ENCODE data around the gene DOCK8.

DNA sequence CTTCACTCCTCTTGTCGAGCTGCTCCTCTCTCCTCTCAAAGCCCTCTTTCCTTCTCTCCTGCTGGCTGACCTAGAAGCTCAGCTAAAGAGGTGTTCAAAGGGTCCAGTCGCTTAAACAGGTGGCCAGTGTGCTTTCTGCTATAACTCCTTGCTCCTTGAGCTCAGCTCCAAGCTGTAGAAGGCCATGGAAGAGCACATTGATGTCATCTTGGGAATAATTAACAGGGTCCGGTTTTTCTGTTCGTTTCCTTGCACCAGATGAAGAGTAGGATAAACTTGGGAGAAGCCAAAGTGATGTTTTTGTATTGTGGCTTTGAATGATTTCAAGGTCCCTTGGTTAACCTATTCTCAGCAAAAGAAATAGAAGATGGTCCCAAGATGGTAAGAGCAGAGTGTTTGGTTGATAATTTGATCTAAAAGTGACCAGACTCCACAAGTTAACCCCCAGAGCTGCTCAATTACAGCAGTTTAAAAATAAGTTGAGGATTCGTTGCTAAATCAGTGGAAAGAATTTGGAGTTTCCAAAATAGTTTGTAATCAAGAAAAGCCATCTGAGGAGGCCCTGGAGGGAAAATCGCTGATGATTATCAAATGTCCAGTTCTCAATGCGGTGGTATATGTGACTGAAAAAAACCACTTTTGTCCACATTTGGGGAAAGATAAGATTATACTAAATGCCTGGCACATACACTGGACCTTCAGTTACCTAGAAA lies 148.1 kb downstream of the DOCK8 start:
- TF ChIP-seq POLR2AphosphoS5 (IDR thresholded peaks at IDR 0.05) (no peak), POLR2A (IDR thresholded peaks at IDR 0.05) (no peak), EP300 (IDR thresholded peaks at IDR 0.05) (no peak)
- TF ChIP-seq, protein P1, sequence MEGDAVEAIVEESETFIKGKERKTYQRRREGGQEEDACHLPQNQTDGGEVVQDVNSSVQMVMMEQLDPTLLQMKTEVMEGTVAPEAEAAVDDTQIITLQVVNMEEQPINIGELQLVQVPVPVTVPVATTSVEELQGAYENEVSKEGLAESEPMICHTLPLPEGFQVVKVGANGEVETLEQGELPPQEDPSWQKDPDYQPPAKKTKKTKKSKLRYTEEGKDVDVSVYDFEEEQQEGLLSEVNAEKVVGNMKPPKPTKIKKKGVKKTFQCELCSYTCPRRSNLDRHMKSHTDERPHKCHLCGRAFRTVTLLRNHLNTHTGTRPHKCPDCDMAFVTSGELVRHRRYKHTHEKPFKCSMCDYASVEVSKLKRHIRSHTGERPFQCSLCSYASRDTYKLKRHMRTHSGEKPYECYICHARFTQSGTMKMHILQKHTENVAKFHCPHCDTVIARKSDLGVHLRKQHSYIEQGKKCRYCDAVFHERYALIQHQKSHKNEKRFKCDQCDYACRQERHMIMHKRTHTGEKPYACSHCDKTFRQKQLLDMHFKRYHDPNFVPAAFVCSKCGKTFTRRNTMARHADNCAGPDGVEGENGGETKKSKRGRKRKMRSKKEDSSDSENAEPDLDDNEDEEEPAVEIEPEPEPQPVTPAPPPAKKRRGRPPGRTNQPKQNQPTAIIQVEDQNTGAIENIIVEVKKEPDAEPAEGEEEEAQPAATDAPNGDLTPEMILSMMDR (IDR thresholded peaks at IDR 0.05): no peak
